PC-3 (cell line): ENCODE data around the gene ERCC5.

ENCODE experiments used
- CTCF ChIP-seq: fragments of 300-600 bp; sonication (generic); conservative IDR thresholded peaks from 2 replicates; pipeline ENCODE4 v1.5.1; 2017; ENCODE audit warnings: antibody characterized with exemption, low read depth, mild to moderate bottlenecking, low read length
- EZH2 ChIP-seq: fragments of 300-600 bp; sonication (generic); IDR thresholded peaks from one replicate; pipeline ENCODE4 v1.6.1; 2017; ENCODE audit warnings: antibody characterized with exemption, mild to moderate bottlenecking, low read length; ENCODE audit not compliant: unreplicated experiment

GRCh38 chr13:102812611-102813287 lies 33.1 kb upstream of the ERCC5 start:
- TF ChIP-seq CTCF (no peak), EZH2 (no peak)
